Mucosa of rectum (tissue), 2 donors: ENCODE results near the gene CREB3L1.
A peak's percentile ranks its signal among the peaks of the same experiment; 100 is the strongest.

Experiments used
- H3K27ac ChIP-seq, 2 donors: one replicate each; pipeline ENCODE4 v1.7.0; 2013; ENCODE audit warnings: inconsistent platforms in 2 of 2, low read depth in 2 of 2, low read length in 2 of 2
- H3K27me3 ChIP-seq, 2 donors: one replicate each; pipeline ENCODE4 v1.7.0; 2013; ENCODE audit warnings: low read length in 2 of 2; ENCODE audit not compliant: control insufficient read depth in 2 of 2, insufficient read depth in 2 of 2
- H3K36me3 ChIP-seq, 2 donors: one replicate each; pipeline ENCODE4 v1.7.0; 2013; ENCODE audit warnings: low read length in 2 of 2; ENCODE audit not compliant: control insufficient read depth in 2 of 2, insufficient read depth in 2 of 2
- H3K4me1 ChIP-seq, 2 donors: one replicate each; pipeline ENCODE4 v1.7.0; 2013; ENCODE audit warnings: low read length in 2 of 2, mild to moderate bottlenecking in 1 of 2; ENCODE audit not compliant: control insufficient read depth in 2 of 2, insufficient read depth in 2 of 2
- H3K4me3 ChIP-seq, 2 donors: one replicate each; pipeline ENCODE4 v1.7.0; 2013; ENCODE audit warnings: low read length in 2 of 2
- H3K9ac ChIP-seq, 2 donors: one replicate each; pipeline ENCODE4 v1.7.0; 2013; ENCODE audit warnings: low read length in 2 of 2, low read depth in 1 of 2, mild to moderate bottlenecking in 1 of 2
- H3K9me3 ChIP-seq, 2 donors: one replicate each; pipeline ENCODE4 v1.7.0; 2013; ENCODE audit warnings: low read length in 2 of 2; ENCODE audit not compliant: control insufficient read depth in 2 of 2
- donor health status: healthy.
- donor health status: Normal muscosa, but diverticular disease.

The CREB3L1 gene

DNA sequence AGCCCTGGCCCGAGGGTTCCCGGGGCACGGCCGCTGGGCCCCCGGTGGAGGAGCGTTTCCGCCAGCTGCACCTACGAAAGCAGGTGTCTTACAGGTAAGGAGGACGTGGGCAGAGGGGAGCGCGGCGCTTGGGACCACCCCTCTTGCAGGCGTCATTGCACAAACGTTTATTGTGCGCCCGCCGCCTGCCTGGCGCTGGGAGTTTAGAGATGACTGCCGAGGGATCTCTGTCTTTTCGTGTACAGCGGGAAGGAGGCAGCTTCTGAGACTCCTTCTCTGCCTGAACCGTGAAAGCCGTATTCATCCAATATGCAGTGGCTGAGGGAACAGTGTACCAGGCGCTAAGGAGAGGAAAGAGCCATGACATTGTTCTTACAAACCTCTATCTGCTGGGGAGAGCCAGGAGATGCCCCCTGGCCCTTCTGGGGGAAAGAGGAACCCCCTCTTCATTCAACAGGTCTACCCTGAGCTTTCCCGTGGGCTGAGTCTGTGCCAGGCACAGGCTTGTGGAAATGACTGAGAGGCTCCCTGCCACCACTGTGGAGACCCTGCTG, 56.0 kb downstream of the CREB3L1 start:
- Histone ChIP-seq H3K4me1 (peaks cover 4 to 6% of the 10 kb centered on the region in 2 donors), H3K9ac (no peak overlapping the region), H3K4me3 (peak overlapping the region; percentile 34 to 41), H3K27ac (no peak overlapping the region), H3K27me3 (peaks cover 41 to 42% of the 10 kb centered on the region in 2 donors), H3K36me3 (no peaks in the 10 kb centered on the region), H3K9me3 (no peaks in the 10 kb centered on the region)

DNA sequence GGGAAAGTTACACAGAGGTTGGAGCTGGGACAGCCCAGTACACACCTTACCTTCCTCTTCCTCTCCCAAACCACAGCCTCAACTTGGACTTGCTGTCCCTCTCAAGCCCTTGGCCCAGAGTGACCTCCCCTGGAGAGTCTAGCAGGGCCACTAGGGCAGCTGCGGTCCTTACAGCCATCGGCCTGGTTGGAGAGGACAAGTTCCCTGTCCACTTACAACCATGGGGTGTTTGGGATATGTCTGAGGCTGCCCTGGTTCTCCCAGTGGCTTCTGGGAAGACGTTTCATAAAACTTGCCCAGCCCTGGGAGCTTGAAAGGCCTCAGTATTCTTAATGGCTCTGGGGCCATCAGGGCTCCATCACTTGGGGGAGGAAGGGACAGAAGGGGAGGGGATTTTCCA, 56.7 kb downstream of the CREB3L1 start:
- Histone ChIP-seq H3K9me3 (no peaks in the 10 kb centered on the region), H3K4me3 (no peak overlapping the region), H3K36me3 (no peaks in the 10 kb centered on the region), H3K27ac (no peak overlapping the region), H3K4me1 (peaks cover 4 to 7% of the 10 kb centered on the region in 2 donors), H3K9ac (no peak overlapping the region), H3K27me3 (peaks cover 41 to 42% of the 10 kb centered on the region in 2 donors)

DNA sequence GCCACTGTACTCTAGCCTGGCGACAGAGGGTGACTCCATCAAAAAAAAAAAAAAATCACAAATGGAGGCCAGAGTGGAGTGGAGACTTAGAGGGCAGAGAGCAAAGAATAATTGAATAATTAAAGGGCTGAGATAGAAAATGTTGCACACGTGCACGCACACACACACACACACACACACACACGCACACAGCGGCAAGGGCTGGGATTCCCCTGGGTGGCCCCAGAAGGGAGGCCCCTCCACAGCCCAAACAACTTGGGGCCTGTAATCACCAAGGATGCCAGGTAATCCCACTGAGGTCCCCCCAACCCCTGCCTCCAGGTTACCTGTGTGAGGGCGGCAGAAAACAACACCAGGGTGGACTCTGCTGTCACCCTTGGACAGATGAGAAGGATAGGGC, 57.8 kb downstream of the CREB3L1 start:
- Histone ChIP-seq H3K9me3 (no peaks in the 10 kb centered on the region), H3K27ac (no peak overlapping the region), H3K27me3 (peaks cover 36 to 38% of the 10 kb centered on the region in 2 donors), H3K4me3 (no peak overlapping the region), H3K36me3 (no peaks in the 10 kb centered on the region), H3K4me1 (peaks cover 4 to 10% of the 10 kb centered on the region in 2 donors), H3K9ac (no peak overlapping the region)

DNA sequence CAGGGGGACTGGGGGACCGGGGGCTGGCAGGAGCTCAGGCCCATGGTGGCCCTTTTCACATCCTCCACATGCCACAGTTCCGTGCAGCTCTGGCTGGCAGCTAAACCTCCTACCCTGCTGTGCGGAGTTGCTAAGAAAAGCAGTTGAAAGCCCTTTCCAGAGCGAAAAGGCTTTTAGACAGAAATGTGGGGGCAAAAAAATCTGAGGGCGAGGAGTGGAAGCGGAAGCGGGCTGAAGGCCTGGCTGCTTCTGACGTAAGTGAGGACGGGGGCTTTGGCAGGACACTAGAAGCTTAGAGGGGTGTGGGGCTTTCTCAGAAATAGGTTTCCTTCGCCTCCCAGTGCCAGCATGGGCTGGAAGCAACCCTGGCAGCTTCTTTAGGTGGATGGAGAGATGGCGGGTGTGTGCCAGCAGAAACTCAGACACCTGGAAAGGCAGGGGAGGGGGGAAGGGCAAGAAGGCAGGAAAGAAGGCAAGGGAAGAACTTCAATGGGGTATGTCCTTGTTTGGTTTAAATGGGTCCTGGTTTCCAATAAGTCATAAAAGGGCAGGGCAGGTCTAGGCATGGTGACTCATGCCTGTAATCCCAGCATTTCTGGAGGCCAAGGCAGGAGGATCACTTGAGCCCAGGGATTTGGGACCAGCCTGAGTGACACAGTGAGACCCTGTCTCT, 58.6 kb downstream of the CREB3L1 start:
- Histone ChIP-seq H3K9me3 (no peaks in the 10 kb centered on the region), H3K9ac (no peak overlapping the region), H3K27me3 (peaks cover 30% of the 10 kb centered on the region in 2 donors), H3K27ac (no peak overlapping the region), H3K4me3 (no peak overlapping the region), H3K36me3 (no peaks in the 10 kb centered on the region), H3K4me1 (peaks cover 4 to 10% of the 10 kb centered on the region in 2 donors)

DNA sequence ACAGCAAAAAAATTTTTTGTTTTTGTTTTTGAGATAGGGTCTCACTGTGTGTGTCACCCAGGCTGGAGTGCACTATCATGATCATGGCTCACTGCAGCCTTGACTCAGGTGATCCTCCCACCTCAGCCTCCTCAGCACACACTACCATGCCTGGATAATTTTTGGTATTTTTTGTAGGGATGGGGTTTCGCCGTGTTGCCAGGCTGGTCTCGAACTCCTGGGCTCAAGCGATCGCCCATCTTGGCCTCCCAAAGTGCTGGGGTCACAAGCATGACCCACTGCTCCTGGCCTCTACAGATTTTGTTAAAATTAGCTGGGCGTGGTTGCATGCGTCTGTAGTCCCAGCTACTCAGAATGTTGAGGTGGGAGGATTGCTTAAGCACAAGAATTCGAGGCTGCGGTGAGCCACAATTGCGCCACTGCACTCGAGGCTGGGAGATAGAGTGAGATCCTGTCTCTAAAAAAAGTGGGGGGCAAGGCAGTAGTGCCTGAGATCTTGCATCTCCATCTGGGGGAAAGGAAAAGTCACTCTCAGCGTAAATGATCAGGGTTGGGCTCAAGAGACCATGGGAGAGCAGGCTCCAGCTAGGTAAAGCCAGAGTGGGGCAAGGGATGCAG, 59.2 kb downstream of the CREB3L1 start:
- Histone ChIP-seq H3K36me3 (no peaks in the 10 kb centered on the region), H3K9me3 (no peaks in the 10 kb centered on the region), H3K27ac (no peak overlapping the region), H3K9ac (no peak overlapping the region), H3K4me1 (peaks cover 4 to 10% of the 10 kb centered on the region in 2 donors), H3K27me3 (peaks cover 24 to 29% of the 10 kb centered on the region in 2 donors), H3K4me3 (no peak overlapping the region)

DNA sequence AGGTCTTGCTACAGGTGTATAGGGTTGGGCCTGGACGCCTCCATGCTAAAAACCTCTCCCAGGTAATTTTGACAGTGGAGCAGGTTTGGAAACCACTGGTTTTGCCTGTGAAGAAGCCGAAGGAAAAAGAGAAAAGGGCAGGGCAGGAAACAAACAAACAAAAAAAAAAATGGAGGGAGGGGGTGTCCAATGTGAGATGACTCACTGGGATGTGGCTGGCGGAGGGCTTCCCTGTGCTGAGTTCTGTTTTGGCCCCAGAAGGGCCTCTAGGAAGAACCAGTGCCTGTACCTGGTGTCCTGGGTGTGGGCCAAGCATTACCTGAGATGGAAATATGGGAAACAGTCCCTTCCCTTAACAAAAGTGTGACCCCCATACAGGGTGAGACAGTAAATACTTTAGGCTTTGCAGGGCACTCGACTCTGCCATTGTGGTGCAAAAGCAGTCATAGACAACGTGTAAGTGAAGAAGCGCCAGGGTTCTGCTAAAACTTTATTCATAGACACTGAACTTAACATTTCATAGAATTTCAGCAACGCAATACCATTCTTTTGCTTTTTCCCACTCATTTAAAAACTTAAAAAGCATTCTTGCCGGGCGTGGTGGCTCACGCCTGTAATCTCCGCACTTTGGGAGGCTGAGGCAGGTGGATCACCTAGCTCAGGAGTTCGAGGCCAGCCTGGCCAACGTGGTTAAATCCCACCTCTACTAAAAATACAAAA, 60.3 kb downstream of the CREB3L1 start:
- no peak overlapping the region for H3K27ac ChIP-seq
- peaks cover 0 to 7% of the 10 kb centered on the region in 2 donors for H3K4me1 ChIP-seq
- no peak overlapping the region for H3K9ac ChIP-seq
- no peak overlapping the region for H3K4me3 ChIP-seq
- H3K9me3 ChIP-seq = no peaks in the 10 kb centered on the region
- peaks cover 13 to 22% of the 10 kb centered on the region in 2 donors for H3K27me3 ChIP-seq
- no peaks in the 10 kb centered on the region for H3K36me3 ChIP-seq

DNA sequence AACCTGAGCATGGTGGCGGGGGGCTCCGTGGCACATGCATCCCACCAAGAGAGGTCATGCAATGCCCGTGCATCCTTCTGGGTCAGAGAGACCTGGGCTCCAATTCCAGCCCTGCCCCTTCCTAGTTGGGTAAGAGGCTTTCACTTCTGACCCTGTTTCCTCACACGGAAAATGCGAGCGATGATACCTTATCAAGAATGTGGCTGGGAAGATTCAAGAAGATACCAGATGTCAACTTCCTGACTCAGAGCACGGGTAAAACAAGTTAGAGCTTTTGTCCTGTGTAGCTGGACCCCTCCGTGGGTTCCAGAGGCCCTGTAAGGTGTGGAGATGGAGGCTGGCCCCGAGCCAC, 61.1 kb downstream of the CREB3L1 start:
- Histone ChIP-seq H3K4me1 (peaks cover 0 to 4% of the 10 kb centered on the region in 2 donors), H3K36me3 (no peaks in the 10 kb centered on the region), H3K9me3 (no peaks in the 10 kb centered on the region), H3K27ac (no peak overlapping the region), H3K27me3 (peaks cover 8 to 17% of the 10 kb centered on the region in 2 donors), H3K9ac (no peak overlapping the region), H3K4me3 (no peak overlapping the region)

DNA sequence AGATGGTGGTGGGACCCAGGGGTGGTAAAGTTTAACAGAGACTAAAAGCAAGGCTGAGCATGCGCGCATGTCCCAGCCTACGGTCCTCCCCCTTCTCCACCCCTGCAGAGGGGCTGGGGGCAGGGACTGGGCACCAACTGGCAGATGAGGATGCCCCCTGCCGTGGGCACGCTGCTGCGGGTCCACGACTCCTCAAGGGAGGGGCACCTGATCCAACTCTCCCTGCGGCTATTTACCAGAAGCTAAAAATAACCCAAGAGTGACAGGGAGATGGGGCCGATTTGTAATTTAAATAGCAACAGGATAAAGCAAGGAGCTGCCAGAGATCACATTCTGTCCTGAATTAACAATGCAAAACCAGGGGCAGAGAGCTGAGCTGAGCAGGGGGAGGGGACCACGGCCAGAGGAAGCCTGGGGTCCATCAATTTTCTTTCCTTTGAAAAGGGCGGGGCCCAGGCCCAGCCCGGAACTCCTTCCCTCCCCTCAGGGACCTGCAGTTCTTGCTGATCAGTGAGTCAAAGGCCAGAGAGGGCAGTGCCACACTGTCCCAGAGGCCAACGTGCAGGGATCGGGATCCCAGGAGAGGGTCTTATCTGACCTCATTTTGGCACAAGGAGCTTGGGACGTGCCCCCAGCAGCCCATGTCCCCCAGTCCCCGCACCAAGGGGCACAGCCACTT, 61.7 kb downstream of the CREB3L1 start:
- Histone ChIP-seq H3K9ac (no peak overlapping the region), H3K27ac (no peak overlapping the region), H3K9me3 (no peaks in the 10 kb centered on the region), H3K4me3 (no peak overlapping the region), H3K36me3 (no peaks in the 10 kb centered on the region), H3K4me1 (peaks cover 0 to 4% of the 10 kb centered on the region in 2 donors), H3K27me3 (peaks cover 2 to 12% of the 10 kb centered on the region in 2 donors)

DNA sequence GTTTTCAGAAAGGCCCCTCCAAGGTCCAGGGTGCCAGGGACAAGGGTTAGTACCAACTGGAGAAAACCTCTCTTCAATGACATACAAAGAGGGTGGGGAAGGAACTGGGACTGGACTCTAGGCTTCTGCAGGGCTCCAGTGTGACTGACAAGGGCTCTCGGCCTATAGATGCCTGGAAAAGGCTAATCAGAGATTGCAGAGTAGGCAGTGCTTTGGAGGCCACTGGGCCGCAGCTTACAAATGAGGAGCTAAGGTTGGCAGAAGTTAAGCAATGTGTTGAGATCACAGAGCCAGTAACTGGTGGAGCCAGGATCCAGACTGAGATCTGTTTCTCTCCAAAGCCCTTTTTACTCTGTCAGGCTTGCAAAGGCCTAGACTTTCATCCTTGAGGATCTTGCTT, 62.4 kb downstream of the CREB3L1 start:
- H3K27me3 ChIP-seq = peaks cover 0 to 9% of the 10 kb centered on the region in 2 donors
- H3K36me3 ChIP-seq = no peaks in the 10 kb centered on the region
- peaks cover 2 to 6% of the 10 kb centered on the region in 2 donors for H3K4me1 ChIP-seq
- H3K4me3 ChIP-seq = no peak overlapping the region
- H3K27ac ChIP-seq = no peak overlapping the region
- H3K9me3 ChIP-seq = no peaks in the 10 kb centered on the region
- no peak overlapping the region for H3K9ac ChIP-seq
